ENCODE results near the gene TMEM51. TPM values are rescaled to one million over a fixed set of nuclear protein-coding genes. Genes with fewer than 3 reads are reported as not detected.

Gene TMEM51
- polyA plus RNA-seq, 1 donor (not counting 4 experiments of a cell fraction or from before 2014, with no cell fraction given), result 12.9 TPM

DNA sequence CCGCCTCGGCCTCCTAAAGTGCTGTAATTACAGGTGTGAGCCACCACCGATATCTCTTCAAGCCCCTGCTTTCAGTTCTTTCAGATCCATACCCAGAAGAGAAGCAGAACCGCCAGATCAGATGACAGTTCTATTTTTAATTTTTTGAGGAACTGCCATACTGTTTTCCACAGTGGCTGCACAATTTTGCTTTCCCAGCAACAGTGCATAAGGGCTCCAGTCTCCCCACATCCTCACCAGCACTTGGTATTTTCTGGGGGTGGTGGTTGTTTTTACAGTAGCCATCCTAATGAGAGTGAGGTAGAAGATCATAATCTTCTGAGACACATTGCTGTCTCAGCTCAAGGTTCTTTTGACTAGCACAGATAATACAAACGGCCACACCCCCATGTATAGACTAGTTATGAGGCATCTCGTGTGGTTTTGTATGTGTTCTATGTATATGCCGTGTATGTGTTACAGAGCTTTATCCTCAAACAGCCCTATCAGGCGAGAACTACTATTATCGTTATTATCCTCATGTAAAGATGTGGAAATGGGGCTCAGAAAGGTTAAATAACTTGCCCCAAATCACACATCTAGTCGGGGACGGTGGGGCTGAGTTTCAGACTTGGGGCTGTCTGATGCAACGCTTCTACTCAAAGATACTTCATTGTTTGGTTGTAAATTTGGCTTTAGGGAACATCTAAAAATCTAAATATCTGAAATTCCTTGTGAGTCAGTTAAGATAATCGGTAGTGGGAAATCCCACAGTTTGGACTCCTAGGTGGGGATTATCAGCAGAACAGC is 105.5 kb downstream of the TMEM51 start:
- Histone ChIP-seq H3K27ac (ENCODE audit: control insufficient read depth, insufficient read depth, low read length) (no peak overlapping the region), H2AFZ (ENCODE audit: control insufficient read depth, low read length) (no peak overlapping the region), H3K4me1 (ENCODE audit: control insufficient read depth, extremely low read depth, insufficient read depth, low read length) (peaks cover 6% of the 10 kb centered on the region), H3K27me3 (ENCODE audit: control insufficient read depth, extremely low read depth, insufficient read depth, low read length) (no peaks in the 10 kb centered on the region), H4K20me1 (ENCODE audit: control insufficient read depth, extremely low read depth, insufficient read depth, low read length) (no peaks in the 10 kb centered on the region), H3K79me2 (ENCODE audit: control insufficient read depth, insufficient read depth, low read length) (no peaks in the 10 kb centered on the region), H3K9ac (ENCODE audit: control insufficient read depth, extremely low read depth, insufficient read depth, low read length) (no peak overlapping the region), H3K4me3 (ENCODE audit: control insufficient read depth in 2 of 3, extremely low read depth in 1 of 3, insufficient read depth in 2 of 3, low read depth in 1 of 3, low read length in 3 of 3) (no peak overlapping the region), H3K4me2 (ENCODE audit: control insufficient read depth, extremely low read depth, insufficient read depth, low read depth, low read length) (no peak overlapping the region), H3K36me3 (ENCODE audit: control insufficient read depth in 2 of 2, extremely low read depth in 1 of 2, insufficient read depth in 2 of 2, low read length in 2 of 2) (no peaks in the 10 kb centered on the region), H3K9me3 (ENCODE audit: control insufficient read depth, low read depth, low read length) (no peaks in the 10 kb centered on the region), H3K9me1 (ENCODE audit: control insufficient read depth, extremely low read depth, insufficient read depth, low read length) (no peaks in the 10 kb centered on the region)
- no peak for FAIRE-seq
- no peak for DNase-seq (ENCODE audit: low read depth, low spot score)
- TF ChIP-seq EZH2 (IDR thresholded peaks at IDR 0.05; ENCODE audit: low read length) (no peak), CTCF (optimal IDR thresholded peaks at IDR 0.05 in 1 of 3, IDR thresholded peaks at IDR 0.05 in 1 of 3, conservative IDR thresholded peaks at IDR 0.05 in 1 of 3; ENCODE audit: extremely low read depth in 1 of 3, insufficient read depth in 2 of 3, low read length in 3 of 3) (no peak)
- dilution Hi-C loops (cut with MboI; ENCODE audit: extremely low pct_ligation_motif_present, low sequenced_read_pairs), result no loop called here

DNA sequence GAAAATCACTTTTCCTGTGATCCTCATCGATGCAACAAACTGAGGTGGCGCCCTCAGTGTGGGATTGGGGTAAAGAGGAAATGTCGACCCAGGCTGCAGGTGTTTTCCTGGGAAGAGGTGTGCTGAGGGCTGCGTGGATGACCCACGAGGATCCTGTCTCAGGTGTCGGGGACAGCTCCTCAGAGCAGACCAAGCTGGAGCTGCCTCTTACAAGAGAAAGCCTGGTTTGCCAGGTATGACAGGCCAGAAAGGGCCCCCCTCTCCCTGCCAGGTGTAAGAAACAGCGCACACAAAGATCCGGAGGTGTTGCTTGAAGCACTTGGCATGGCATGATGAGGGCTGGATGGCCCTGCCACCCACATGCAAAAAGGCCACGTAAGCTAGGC is 106.1 kb downstream of the TMEM51 start:
- no peak for FAIRE-seq

More for the DNA sequence above, 106.1 kb downstream of the TMEM51 start:
- no peaks in the 10 kb centered on the region for H4K20me1 ChIP-seq (ENCODE audit: control insufficient read depth, extremely low read depth, insufficient read depth, low read length)
- H3K36me3 ChIP-seq (ENCODE audit: control insufficient read depth in 2 of 2, extremely low read depth in 1 of 2, insufficient read depth in 2 of 2, low read length in 2 of 2), result no peaks in the 10 kb centered on the region
- TF ChIP-seq CTCF (optimal IDR thresholded peaks at IDR 0.05 in 1 of 3, IDR thresholded peaks at IDR 0.05 in 1 of 3, conservative IDR thresholded peaks at IDR 0.05 in 1 of 3; ENCODE audit: extremely low read depth in 1 of 3, insufficient read depth in 2 of 3, low read length in 3 of 3), result no peak
- no peak for TF ChIP-seq EZH2 (IDR thresholded peaks at IDR 0.05; ENCODE audit: low read length)
- dilution Hi-C loops (cut with MboI; ENCODE audit: extremely low pct_ligation_motif_present, low sequenced_read_pairs), result no loop called here
- H3K27me3 ChIP-seq (ENCODE audit: control insufficient read depth, extremely low read depth, insufficient read depth, low read length), result no peaks in the 10 kb centered on the region
- H3K4me3 ChIP-seq (ENCODE audit: control insufficient read depth in 2 of 3, extremely low read depth in 1 of 3, insufficient read depth in 2 of 3, low read depth in 1 of 3, low read length in 3 of 3), result no peak overlapping the region
- DNase-seq (ENCODE audit: low read depth, low spot score), result no peak
- peaks cover 6% of the 10 kb centered on the region for H3K4me1 ChIP-seq (ENCODE audit: control insufficient read depth, extremely low read depth, insufficient read depth, low read length)
- no peaks in the 10 kb centered on the region for H3K9me3 ChIP-seq (ENCODE audit: control insufficient read depth, low read depth, low read length)
- H3K79me2 ChIP-seq (ENCODE audit: control insufficient read depth, insufficient read depth, low read length), result no peaks in the 10 kb centered on the region
- H3K27ac ChIP-seq (ENCODE audit: control insufficient read depth, insufficient read depth, low read length), result no peak overlapping the region
- no peak overlapping the region for H3K9ac ChIP-seq (ENCODE audit: control insufficient read depth, extremely low read depth, insufficient read depth, low read length)
- no peak overlapping the region for H3K4me2 ChIP-seq (ENCODE audit: control insufficient read depth, extremely low read depth, insufficient read depth, low read depth, low read length)
- no peaks in the 10 kb centered on the region for H3K9me1 ChIP-seq (ENCODE audit: control insufficient read depth, extremely low read depth, insufficient read depth, low read length)
- no peak overlapping the region for H2AFZ ChIP-seq (ENCODE audit: control insufficient read depth, low read length)

Data from keratinocyte (primary cell).